ENCODE results near the gene CD28. TPM values are rescaled to one million over a fixed set of nuclear protein-coding genes. Genes with fewer than 3 reads are reported as not detected.

The CD28 gene
- total and polyA plus RNA-seq, 2 donors (not counting 1 experiment from before 2014, with no cell fraction given), result 0.03 TPM; not detected in 1

- Histone ChIP-seq H3K27me3 (ENCODE audit: control insufficient read depth, insufficient read depth, low read length) (no peaks in the 10 kb centered on the region), H3K27ac (ENCODE audit: insufficient read depth, low read length) (no peak overlapping the region), H3K4me3 (replicated peaks in 1 of 4; ENCODE audit: control extremely low read depth in 1 of 4, insufficient read depth in 1 of 4, low read depth in 3 of 4, low read length in 4 of 4) (no peak overlapping the region), H3K36me3 (ENCODE audit: control insufficient read depth, insufficient read depth, low read length) (no peaks in the 10 kb centered on the region), H4K20me1 (ENCODE audit: control insufficient read depth, extremely low read depth, insufficient read depth, low read length) (no peaks in the 10 kb centered on the region), H3K9ac (ENCODE audit: insufficient read depth, low read length) (no peak overlapping the region), H3K4me2 (ENCODE audit: extremely low read depth, insufficient read depth, low read length) (no peak overlapping the region), H3K79me2 (ENCODE audit: control insufficient read depth, insufficient read depth, low read length) (no peaks in the 10 kb centered on the region), H2AFZ (ENCODE audit: low read length) (no peak overlapping the region), H3K4me1 (ENCODE audit: control insufficient read depth, extremely low read depth, insufficient read depth, low read length) (no peaks in the 10 kb centered on the region), H3K9me3 (ENCODE audit: control insufficient read depth, insufficient read depth, low read depth, low read length) (no peaks in the 10 kb centered on the region)
- no peak for DNase-seq (ENCODE audit: low read depth in 2 of 2)
- TF ChIP-seq CTCF (conservative IDR thresholded peaks at IDR 0.05 in 1 of 2, IDR thresholded peaks at IDR 0.05 in 1 of 2; ENCODE audit: low read depth in 1 of 2, low read length in 2 of 2) (no peak), EZH2 (IDR thresholded peaks at IDR 0.05; ENCODE audit: low read length, missing control alignments) (no peak)
Observed at GRCh38 chr2:203730883-203731282, 24.4 kb downstream of the CD28 start.

GRCh38 chr2:203732092-203732952 lies 25.9 kb downstream of the CD28 start:
- no peak overlapping the region for H3K27ac ChIP-seq (ENCODE audit: insufficient read depth, low read length)
- H3K4me3 ChIP-seq (replicated peaks in 1 of 4; ENCODE audit: control extremely low read depth in 1 of 4, insufficient read depth in 1 of 4, low read depth in 3 of 4, low read length in 4 of 4), result no peak overlapping the region
- H3K4me2 ChIP-seq (ENCODE audit: extremely low read depth, insufficient read depth, low read length), result no peak overlapping the region
- TF ChIP-seq EZH2 (IDR thresholded peaks at IDR 0.05; ENCODE audit: low read length, missing control alignments) (no peak), CTCF (conservative IDR thresholded peaks at IDR 0.05 in 1 of 2, IDR thresholded peaks at IDR 0.05 in 1 of 2; ENCODE audit: low read depth in 1 of 2, low read length in 2 of 2) (no peak)
- H3K9ac ChIP-seq (ENCODE audit: insufficient read depth, low read length), result no peak overlapping the region
- no peaks in the 10 kb centered on the region for H3K36me3 ChIP-seq (ENCODE audit: control insufficient read depth, insufficient read depth, low read length)
- H3K4me1 ChIP-seq (ENCODE audit: control insufficient read depth, extremely low read depth, insufficient read depth, low read length), result no peaks in the 10 kb centered on the region
- no peak for DNase-seq (ENCODE audit: low read depth in 2 of 2)
- H3K27me3 ChIP-seq (ENCODE audit: control insufficient read depth, insufficient read depth, low read length), result no peaks in the 10 kb centered on the region
- no peak overlapping the region for H2AFZ ChIP-seq (ENCODE audit: low read length)
- no peaks in the 10 kb centered on the region for H4K20me1 ChIP-seq (ENCODE audit: control insufficient read depth, extremely low read depth, insufficient read depth, low read length)
- H3K79me2 ChIP-seq (ENCODE audit: control insufficient read depth, insufficient read depth, low read length), result no peaks in the 10 kb centered on the region
- H3K9me3 ChIP-seq (ENCODE audit: control insufficient read depth, insufficient read depth, low read depth, low read length), result no peaks in the 10 kb centered on the region

GRCh38 chr2:203732953-203733510 lies 26.6 kb downstream of the CD28 start:
- Histone ChIP-seq H4K20me1 (ENCODE audit: control insufficient read depth, extremely low read depth, insufficient read depth, low read length) (no peaks in the 10 kb centered on the region), H3K9ac (ENCODE audit: insufficient read depth, low read length) (no peak overlapping the region), H3K4me3 (replicated peaks in 1 of 4; ENCODE audit: control extremely low read depth in 1 of 4, insufficient read depth in 1 of 4, low read depth in 3 of 4, low read length in 4 of 4) (no peak overlapping the region), H2AFZ (ENCODE audit: low read length) (no peak overlapping the region), H3K27ac (ENCODE audit: insufficient read depth, low read length) (no peak overlapping the region), H3K36me3 (ENCODE audit: control insufficient read depth, insufficient read depth, low read length) (no peaks in the 10 kb centered on the region), H3K9me3 (ENCODE audit: control insufficient read depth, insufficient read depth, low read depth, low read length) (no peaks in the 10 kb centered on the region), H3K79me2 (ENCODE audit: control insufficient read depth, insufficient read depth, low read length) (no peaks in the 10 kb centered on the region), H3K4me1 (ENCODE audit: control insufficient read depth, extremely low read depth, insufficient read depth, low read length) (no peaks in the 10 kb centered on the region), H3K4me2 (ENCODE audit: extremely low read depth, insufficient read depth, low read length) (no peak overlapping the region), H3K27me3 (ENCODE audit: control insufficient read depth, insufficient read depth, low read length) (no peaks in the 10 kb centered on the region)
- TF ChIP-seq CTCF (conservative IDR thresholded peaks at IDR 0.05 in 1 of 2, IDR thresholded peaks at IDR 0.05 in 1 of 2; ENCODE audit: low read depth in 1 of 2, low read length in 2 of 2), result no peak
- TF ChIP-seq EZH2 (IDR thresholded peaks at IDR 0.05; ENCODE audit: low read length, missing control alignments), result no peak
- no peak for DNase-seq (ENCODE audit: low read depth in 2 of 2)
